K562 (cell line): ENCODE results near the gene SLC38A1. TPM values are rescaled to one million over a fixed set of nuclear protein-coding genes. Genes with fewer than 3 reads are reported as not detected.

Source experiments
- ATAC-seq: fragments of 200-7000 bp; cut with Tn5 transposase; 3 replicates; pipeline ENCODE4 v1.9.1; 2020; ENCODE audit warnings: moderate library complexity
- BruUV-seq: library from RNA; stranded (reverse); fragments of 400-500 nt; replicated peaks from 2 replicates; lab custom pipeline; 2021; lab: Mats Ljungman, UMichigan
- CTCF ChIA-PET: fragments of 300-600 bp; formaldehyde crosslinking; extraction: SDS; loops from one replicate; lab custom pipeline; 2021; ENCODE audit warnings: low intra/inter-chr PET ratio; lab: Yijun Ruan, JAX
- POLR2A ChIA-PET: fragments of 300-600, 350-650 bp; sonication (Branson Sonifier 250); formaldehyde crosslinking; extraction: SDS; loops from one replicate; lab custom pipeline; 2021; ENCODE audit warnings: antibody characterized with exemption, inconsistent platforms; lab: Yijun Ruan, JAX
- DNase-seq, 4 experiments: peaks; one replicate each; pipeline versions ENCODE4 v3.0.0 to v3.0.0-alpha.2; 2011 to 2018; ENCODE audit warnings: low spot score in 3 of 4, mixed read lengths in 3 of 4; ENCODE audit errors: extremely low read depth in 1 of 4
- FAIRE-seq: peaks from 2 replicates; lab custom pipeline; 2011; peaks lifted over from hg19 to GRCh38; lab: Jason Lieb, UNC
- H2AFZ ChIP-seq: 2 replicates; pipeline ENCODE4 v1.6.0; 2011; ENCODE audit warnings: low read depth, low read length, control low read depth, inconsistent platforms
- H3K27ac ChIP-seq: fragments of 200-600 bp; 3 replicates; pipeline ENCODE4 v1.8.0; 2011; ENCODE audit warnings: low read depth, mild to moderate bottlenecking, control low read depth, inconsistent platforms, low read length, moderate library complexity, mixed read lengths; ENCODE audit errors: extremely low read depth
- H3K27me3 ChIP-seq, 2 experiments: fragments of 300-600 bp in 1 of 2; 2 replicates in 1 of 2; 3 replicates in 1 of 2; pipeline versions ENCODE4 v1.6.0 to v1.8.0; 2011; ENCODE audit warnings: inconsistent platforms in 2 of 2, low read length in 2 of 2, mild to moderate bottlenecking in 1 of 2, mixed read lengths in 1 of 2, moderate library complexity in 1 of 2; ENCODE audit not compliant: control insufficient read depth in 2 of 2, insufficient read depth in 2 of 2
- H3K36me3 ChIP-seq: fragments of 300-600 bp; 3 replicates; pipeline ENCODE4 v1.8.0; 2011; ENCODE audit warnings: mild to moderate bottlenecking, low read length, inconsistent platforms; ENCODE audit not compliant: control insufficient read depth, insufficient read depth
- H3K4me1 ChIP-seq, 2 experiments: fragments of 200-600 bp in 1 of 2; replicated peaks in 1 of 2; 2 replicates in 1 of 2; 3 replicates in 1 of 2; pipeline versions ENCODE4 v1.5.1 to v1.8.0; 2011; ENCODE audit warnings: inconsistent platforms in 2 of 2, low read length in 2 of 2, mild to moderate bottlenecking in 1 of 2, mixed read lengths in 1 of 2, moderate library complexity in 1 of 2; ENCODE audit not compliant: control insufficient read depth in 2 of 2, insufficient read depth in 2 of 2
- H3K4me2 ChIP-seq: 2 replicates; pipeline ENCODE4 v1.6.1; 2011; ENCODE audit warnings: low read length, control low read depth, inconsistent platforms, mixed read lengths; ENCODE audit not compliant: insufficient read depth
- H3K4me3 ChIP-seq: fragments of 200-600 bp; sonication (generic), shearing (Covaris generic); 2 replicates; pipeline ENCODE4 v1.5.1; 2016; ENCODE audit warnings: control low read depth, inconsistent platforms
- H3K79me2 ChIP-seq: fragments of 200-600 bp; 3 replicates; pipeline ENCODE4 v1.8.0; 2011; ENCODE audit warnings: low read length, inconsistent platforms; ENCODE audit not compliant: control insufficient read depth, insufficient read depth
- H3K9ac ChIP-seq, 2 experiments: 2 replicates each; pipeline versions ENCODE4 v1.6.0 to v1.6.1; 2011; ENCODE audit warnings: low read depth in 2 of 2, low read length in 2 of 2, control low read depth in 1 of 2, inconsistent platforms in 1 of 2, mild to moderate bottlenecking in 1 of 2, mixed read lengths in 1 of 2; ENCODE audit not compliant: insufficient read depth in 1 of 2
- H3K9me1 ChIP-seq: one replicate; pipeline ENCODE4 v1.6.0; 2011; ENCODE audit warnings: inconsistent platforms, mild to moderate bottlenecking, low read length, moderate library complexity; ENCODE audit not compliant: control insufficient read depth, insufficient read depth
- H3K9me3 ChIP-seq: replicated peaks from 2 replicates; pipeline ENCODE4 v1.5.1; 2011; ENCODE audit warnings: low read depth, low read length, inconsistent platforms; ENCODE audit not compliant: control insufficient read depth, insufficient read depth
- H4K20me1 ChIP-seq: replicated peaks from 2 replicates; pipeline ENCODE4 v1.6.1; 2011; ENCODE audit warnings: low read length, inconsistent platforms, mixed read lengths; ENCODE audit not compliant: control insufficient read depth, insufficient read depth
- CBX2 ChIP-seq: fragments of 200-600 bp; sonication (generic); IDR thresholded peaks from one replicate; pipeline ENCODE4 v1.6.1; 2012; ENCODE audit warnings: mild to moderate bottlenecking, low read length, inconsistent platforms; ENCODE audit not compliant: insufficient read depth, poor library complexity, severe bottlenecking
- CCNT2 ChIP-seq: IDR thresholded peaks from 2 replicates; pipeline ENCODE4 v1.6.1; 2011; ENCODE audit warnings: borderline replicate concordance, low read depth, mild to moderate bottlenecking, moderate library complexity, mixed read lengths, low read length; ENCODE audit not compliant: insufficient read length; ENCODE audit errors: extremely low read depth
- ERF ChIP-seq: fragments of 450-650 bp; formaldehyde crosslinking; IDR thresholded peaks from 2 replicates; pipeline ENCODE4 v1.4.0; 2020; ENCODE audit warnings: mild to moderate bottlenecking, mixed read lengths
- HDGF ChIP-seq: fragments of 450-650 bp; IDR thresholded peaks from 2 replicates; pipeline ENCODE4 v1.6.1; 2016
- RBM22 ChIP-seq: fragments of 200-400 bp; formaldehyde crosslinking; IDR thresholded peaks from 2 replicates; pipeline ENCODE4 v1.6.1; 2018; ENCODE audit warnings: low read length, low read depth; ENCODE audit not compliant: poor library complexity, severe bottlenecking
- RHOXF2B ChIP-seq: fragments of 250-450 bp; sonication (Bioruptor Pico); conservative IDR thresholded peaks from 2 replicates; pipeline ENCODE4 v1.5.1; 2021
- SPI1 ChIP-seq: IDR thresholded peaks from 2 replicates; pipeline ENCODE4 v1.6.1; 2011; ENCODE audit warnings: low read depth, low read length, control low read depth, borderline replicate concordance
- ZNF408 ChIP-seq: fragments of 250-450 bp; sonication (Bioruptor Pico); IDR thresholded peaks from 2 replicates; pipeline ENCODE4 v1.4.0; 2020; ENCODE audit warnings: low read depth, mild to moderate bottlenecking, moderate library complexity
- WGBS: fragments of 100-300 bp; shearing (Covaris generic); methylation state at CpG from one replicate; pipeline ENCODE4 v1.1.6; 2016; ENCODE audit warnings: low coverage, mixed read lengths; ENCODE audit not compliant: insufficient coverage; ENCODE audit errors: missing lambda C conversion rate; 5-methylcytosine and 5-hydroxymethylcytosine counted together
- in situ Hi-C: fragments of 300-500 bp; cut with MboI; formaldehyde crosslinking; loops from 4 replicates; pipeline ENCODE4 v1.15.0; 2018; ENCODE audit warnings: inconsistent platforms, mixed read lengths
- intact Hi-C: fragments of 100-400 bp; cut with micrococcal nuclease; formaldehyde crosslinking; loops from 2 replicates; pipeline ENCODE4 v1.14.2; 2022
- polyA plus RNA-seq, 8 experiments: library from polyadenylated mRNA; depleted of rRNA in 4 of 8; stranded (reverse) in 5 of 8; unstranded in 3 of 8; fragments of >200 nt; fragmentation: Nextera tagmentation in 2 of 8; fragmentation: Illumina TruSeq in 1 of 8; extraction: Ambion mirVana in 2 of 8; extraction: Trizol in 1 of 8; gene quantifications; 2 replicates each; pipeline versions ENCODE4 v1.2.1 to v1.2.3, GENCODE V29; 2011 to 2014; ENCODE audit warnings: inconsistent platforms in 1 of 8, missing spikeins in 1 of 8
- total RNA-seq, 7 experiments: library from RNA; depleted of rRNA in 6 of 7; stranded (reverse); fragments of >200 nt in 6 of 7; fragmentation: Illumina TruSeq in 2 of 7; extraction: Trizol in 2 of 7; gene quantifications; 2 replicates each; pipeline versions ENCODE4 v1.2.1 to v1.2.3, GENCODE V29; 2011 to 2021; ENCODE audit warnings: low replicate concordance in 1 of 7
- TF ChIP-seq, protein P1 (sequence below), 2 experiments: fragments of 150-350 bp in 1 of 2; IDR thresholded peaks; 2 replicates each; pipeline ENCODE4 v1.6.1; 2012 to 2016; ENCODE audit warnings: low read depth in 2 of 2, low read length in 2 of 2, mild to moderate bottlenecking in 1 of 2, moderate library complexity in 1 of 2

SLC38A1 gene
- total and polyA plus RNA-seq, 9 of the 15 experiments (the other 6 are each of a cell fraction or from before 2014, with no cell fraction given) = 51.9 to 112 (median 75.0) TPM

DNA sequence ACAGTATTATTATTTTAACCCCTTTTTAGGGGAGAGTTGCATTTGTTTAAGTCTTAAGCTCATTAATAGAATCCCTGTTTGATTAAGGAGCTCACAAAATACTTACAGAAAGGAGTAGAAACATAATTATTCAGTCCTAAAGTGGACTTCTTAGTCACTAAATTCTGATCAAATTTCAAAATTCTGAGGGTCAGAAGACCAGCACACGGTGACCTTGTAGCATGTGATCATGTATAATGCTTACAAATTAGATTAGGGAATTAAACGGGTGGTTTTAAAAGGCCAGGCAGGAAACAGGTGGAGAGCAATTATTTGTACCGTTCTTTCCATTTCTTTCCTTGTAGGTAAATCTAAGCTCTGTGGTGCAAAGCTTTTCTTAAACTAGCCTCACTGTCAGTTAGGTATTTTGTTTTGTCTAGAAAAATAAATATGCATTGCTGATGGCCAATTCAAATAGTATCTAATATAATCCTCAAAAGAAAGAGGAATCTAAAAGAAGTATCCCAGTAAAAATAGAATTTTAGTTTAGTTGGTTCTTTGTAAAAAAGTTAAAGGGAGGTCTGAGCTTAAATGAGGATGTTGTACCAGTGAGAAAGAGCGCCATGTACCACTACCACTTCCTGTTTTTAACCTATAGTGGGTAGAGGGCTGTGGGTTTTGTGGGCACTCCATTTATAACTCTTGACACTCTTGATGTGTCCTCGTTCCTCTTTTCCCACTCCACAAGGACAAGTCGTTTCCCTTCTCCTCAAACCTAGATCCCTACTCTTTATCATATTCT lies 51.1 kb downstream of the SLC38A1 start:
- Histone ChIP-seq H3K9me3 (no peaks in the 10 kb centered on the region), H3K36me3 (peaks cover 84% of the 10 kb centered on the region), H3K4me1 (peaks cover 0 to 34% of the 10 kb centered on the region in 2 experiments; a peak in 4 of 5 replicates), H3K4me2 (no peak overlapping the region), H3K9ac (no peak overlapping the region), H3K27ac (no peak overlapping the region), H3K79me2 (peaks cover 68% of the 10 kb centered on the region), H3K4me3 (no peak overlapping the region), H3K9me1 (no peaks in the 10 kb centered on the region), H2AFZ (no peak overlapping the region), H4K20me1 (no peaks in the 10 kb centered on the region), H3K27me3 (no peaks in the 10 kb centered on the region)
- in situ Hi-C loops (no loop called here), intact Hi-C loops (no loop called here)
- CTCF ChIA-PET = no interaction called here
- no peak for TF ChIP-seq RHOXF2B (CRISPR knock-in tag)
- TF ChIP-seq RBM22 = peak; percentile 47
- TF ChIP-seq SPI1 = peak; percentile 73
- no TSS peak for BruUV-seq
- DNase-seq (no peak), FAIRE-seq (no peak), ATAC-seq (no peak)
- POLR2A ChIA-PET = interaction anchor here (1.0 kb wide), 1 partner anchor 10 kb away, joined by 3 read pairs; no protein-coding TSS in a partner anchor
- 79% methylated on average over 6 of the region's 6 CpGs for WGBS

DNA sequence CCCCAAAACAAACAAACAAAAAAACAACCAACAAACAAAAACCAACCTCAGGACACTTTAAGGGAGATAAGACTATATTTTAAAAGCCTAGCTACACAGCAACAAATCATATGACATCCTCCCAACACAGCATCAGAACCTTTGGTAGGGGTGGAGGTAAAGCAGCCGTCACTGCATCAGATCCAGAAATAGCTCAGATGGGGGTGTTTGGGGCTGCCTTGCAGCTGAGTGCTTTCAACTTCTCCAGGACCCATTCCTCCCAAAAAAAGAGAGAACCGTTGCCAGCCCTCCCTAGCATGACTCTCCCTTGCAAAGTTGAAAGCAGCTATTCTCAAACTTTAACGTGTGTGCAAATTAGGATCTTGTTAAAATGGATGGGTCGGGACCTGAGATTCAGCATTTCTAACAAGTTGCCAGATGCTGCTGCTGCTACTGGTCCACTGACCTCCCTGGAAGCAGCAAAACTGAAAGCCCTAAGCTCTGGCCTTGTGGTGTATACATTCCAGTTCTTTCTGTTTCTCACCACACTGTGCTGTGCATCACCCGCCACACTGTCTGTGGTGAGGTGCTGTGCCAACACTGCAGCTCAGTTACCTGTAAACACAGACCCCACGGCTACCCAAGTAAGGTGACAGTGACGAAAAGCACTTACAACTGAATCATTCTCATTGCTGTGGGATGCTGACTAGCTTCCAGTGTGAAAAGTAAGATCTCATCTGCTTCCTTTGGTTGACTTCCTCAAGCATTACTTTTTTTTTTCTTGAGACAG lies 54.0 kb downstream of the SLC38A1 start:
- Histone ChIP-seq H3K4me3 (no peak overlapping the region), H3K27me3 (no peaks in the 10 kb centered on the region), H3K79me2 (peaks cover 47% of the 10 kb centered on the region), H3K9me3 (no peaks in the 10 kb centered on the region), H2AFZ (no peak overlapping the region), H3K36me3 (peaks cover 90% of the 10 kb centered on the region), H3K9me1 (no peaks in the 10 kb centered on the region), H3K4me2 (no peak overlapping the region), H3K4me1 (peaks cover 0 to 6% of the 10 kb centered on the region in 2 experiments; a peak in 4 of 5 replicates), H4K20me1 (no peaks in the 10 kb centered on the region), H3K27ac (no peak overlapping the region), H3K9ac (no peak overlapping the region)
- BruUV-seq = no TSS peak
- ATAC-seq (no peak), FAIRE-seq (peak; percentile 15), DNase-seq (no peak)
- intact Hi-C loops (no loop called here), in situ Hi-C loops (no loop called here)
- no peak for TF ChIP-seq HDGF
- TF ChIP-seq ERF (CRISPR knock-in tag) = no peak
- no peak for TF ChIP-seq CCNT2
- no peak for TF ChIP-seq CBX2
- no peak for TF ChIP-seq ZNF408 (CRISPR knock-in tag)
- TF ChIP-seq, protein P1, sequence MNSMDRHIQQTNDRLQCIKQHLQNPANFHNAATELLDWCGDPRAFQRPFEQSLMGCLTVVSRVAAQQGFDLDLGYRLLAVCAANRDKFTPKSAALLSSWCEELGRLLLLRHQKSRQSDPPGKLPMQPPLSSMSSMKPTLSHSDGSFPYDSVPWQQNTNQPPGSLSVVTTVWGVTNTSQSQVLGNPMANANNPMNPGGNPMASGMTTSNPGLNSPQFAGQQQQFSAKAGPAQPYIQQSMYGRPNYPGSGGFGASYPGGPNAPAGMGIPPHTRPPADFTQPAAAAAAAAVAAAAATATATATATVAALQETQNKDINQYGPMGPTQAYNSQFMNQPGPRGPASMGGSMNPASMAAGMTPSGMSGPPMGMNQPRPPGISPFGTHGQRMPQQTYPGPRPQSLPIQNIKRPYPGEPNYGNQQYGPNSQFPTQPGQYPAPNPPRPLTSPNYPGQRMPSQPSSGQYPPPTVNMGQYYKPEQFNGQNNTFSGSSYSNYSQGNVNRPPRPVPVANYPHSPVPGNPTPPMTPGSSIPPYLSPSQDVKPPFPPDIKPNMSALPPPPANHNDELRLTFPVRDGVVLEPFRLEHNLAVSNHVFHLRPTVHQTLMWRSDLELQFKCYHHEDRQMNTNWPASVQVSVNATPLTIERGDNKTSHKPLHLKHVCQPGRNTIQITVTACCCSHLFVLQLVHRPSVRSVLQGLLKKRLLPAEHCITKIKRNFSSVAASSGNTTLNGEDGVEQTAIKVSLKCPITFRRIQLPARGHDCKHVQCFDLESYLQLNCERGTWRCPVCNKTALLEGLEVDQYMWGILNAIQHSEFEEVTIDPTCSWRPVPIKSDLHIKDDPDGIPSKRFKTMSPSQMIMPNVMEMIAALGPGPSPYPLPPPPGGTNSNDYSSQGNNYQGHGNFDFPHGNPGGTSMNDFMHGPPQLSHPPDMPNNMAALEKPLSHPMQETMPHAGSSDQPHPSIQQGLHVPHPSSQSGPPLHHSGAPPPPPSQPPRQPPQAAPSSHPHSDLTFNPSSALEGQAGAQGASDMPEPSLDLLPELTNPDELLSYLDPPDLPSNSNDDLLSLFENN (IDR thresholded peaks at IDR 0.05; ENCODE audit: low read depth in 2 of 2, low read length in 2 of 2) = no peak
- 79% methylated on average over 7 of the region's 7 CpGs for WGBS
- ChIA-PET POLR2A (interaction anchor here (0.6 to 0.9 kb wide), 4 partner anchors 10 to 151 kb away, joined by 3 to 4 read pairs (median 3); no protein-coding TSS in a partner anchor), CTCF (no interaction called here)
